ES-I3 (cell line): Measurements from ENCODE around the gene PIF1.
A peak's percentile ranks its signal among the peaks of the same experiment; 100 is the strongest.

Experiments
- H3K36me3 ChIP-seq: 2 replicates; pipeline ENCODE4 v1.6.1; 2013; ENCODE audit warnings: mild to moderate bottlenecking, low read length, control low read depth, moderate library complexity; ENCODE audit not compliant: insufficient read depth
- H3K4me1 ChIP-seq: 2 replicates; pipeline ENCODE4 v1.6.1; 2013; ENCODE audit warnings: mild to moderate bottlenecking, control low read depth, low read length; ENCODE audit not compliant: insufficient read depth
- H3K9ac ChIP-seq: 2 replicates; pipeline ENCODE4 v1.6.1; 2013; ENCODE audit warnings: low read depth, mild to moderate bottlenecking, low read length, moderate library complexity
- H3K9me3 ChIP-seq: 2 replicates; pipeline ENCODE4 v1.6.1; 2013; ENCODE audit warnings: mild to moderate bottlenecking, low read length, moderate library complexity; ENCODE audit not compliant: control insufficient read depth, insufficient read depth

PIF1 gene

DNA sequence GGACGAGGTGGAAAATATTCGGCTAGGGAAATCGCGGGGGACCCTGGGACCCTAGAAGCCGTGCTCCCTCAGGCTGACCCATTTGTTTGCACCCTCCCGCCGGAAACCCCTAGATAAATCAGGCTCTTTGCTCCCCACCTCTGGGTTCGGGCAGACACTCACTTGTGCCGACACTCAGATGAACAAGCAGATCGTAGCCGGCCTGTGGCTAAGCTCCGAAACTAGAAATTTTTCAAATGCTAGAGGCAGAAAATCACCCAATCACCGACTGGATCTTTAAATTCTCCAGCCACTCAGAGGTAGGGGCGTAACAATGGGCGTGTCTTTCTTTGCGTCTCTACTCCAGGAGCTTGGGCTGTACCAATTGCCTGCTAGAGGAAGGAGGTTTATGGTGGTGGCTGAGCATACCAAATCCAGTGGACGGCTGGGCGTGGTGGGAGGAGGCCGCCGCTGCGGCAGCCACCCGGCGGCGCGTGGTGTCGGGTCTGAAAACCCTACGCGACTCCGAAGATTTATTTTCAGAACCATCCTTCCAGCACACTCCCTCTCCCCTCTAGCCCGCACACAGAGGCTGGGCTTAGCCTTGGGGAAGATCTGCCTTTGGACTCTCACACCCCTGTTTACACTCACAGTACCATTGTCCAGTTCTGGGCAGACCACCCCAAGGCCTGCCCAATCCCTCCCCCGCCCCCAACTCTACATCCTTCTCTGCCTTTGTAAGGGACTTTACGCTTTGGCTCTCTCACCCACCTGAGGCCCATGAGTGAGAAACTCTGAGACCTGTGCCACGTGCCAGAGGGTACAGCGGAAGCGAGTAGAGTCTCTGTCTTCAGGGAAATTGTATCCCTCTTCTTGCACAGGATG is at the start of gene PIF1:
PIF1 (minus strand) TSS at position 217 of the 864 bp plus-strand sequence. CDS start 1,312 bp downstream, outside the sequence.
- Histone ChIP-seq H3K9ac (peak within 1 kb of the TSS; percentile 97), H3K9me3 (no peaks in the 10 kb centered on the region), H3K4me1 (peaks cover 7% of the 10 kb centered on the region; the same call in 1 of the 2 replicates), H3K36me3 (peaks cover 12% of the 10 kb centered on the region)

GRCh38 chr15:64870353-64870752 is 44.9 kb upstream of the PIF1 start:
- Histone ChIP-seq H3K9ac (no peak overlapping the region), H3K36me3 (peaks cover 3% of the 10 kb centered on the region; the same call in 1 of the 2 replicates), H3K9me3 (no peaks in the 10 kb centered on the region), H3K4me1 (peaks cover 29% of the 10 kb centered on the region)

- Histone ChIP-seq H3K4me1 (peaks cover 25% of the 10 kb centered on the region), H3K36me3 (peaks cover 5% of the 10 kb centered on the region), H3K9me3 (no peaks in the 10 kb centered on the region), H3K9ac (no peak overlapping the region)
These were observed 44.1 kb upstream of the PIF1 start for GRCh38 chr15:64869501-64869900.

GRCh38 chr15:64865998-64866520 is 40.6 kb upstream of the PIF1 start:
- no peak overlapping the region for H3K9ac ChIP-seq
- H3K36me3 ChIP-seq = peaks cover 9% of the 10 kb centered on the region
- no peaks in the 10 kb centered on the region for H3K9me3 ChIP-seq
- H3K4me1 ChIP-seq = peaks cover 31% of the 10 kb centered on the region

DNA sequence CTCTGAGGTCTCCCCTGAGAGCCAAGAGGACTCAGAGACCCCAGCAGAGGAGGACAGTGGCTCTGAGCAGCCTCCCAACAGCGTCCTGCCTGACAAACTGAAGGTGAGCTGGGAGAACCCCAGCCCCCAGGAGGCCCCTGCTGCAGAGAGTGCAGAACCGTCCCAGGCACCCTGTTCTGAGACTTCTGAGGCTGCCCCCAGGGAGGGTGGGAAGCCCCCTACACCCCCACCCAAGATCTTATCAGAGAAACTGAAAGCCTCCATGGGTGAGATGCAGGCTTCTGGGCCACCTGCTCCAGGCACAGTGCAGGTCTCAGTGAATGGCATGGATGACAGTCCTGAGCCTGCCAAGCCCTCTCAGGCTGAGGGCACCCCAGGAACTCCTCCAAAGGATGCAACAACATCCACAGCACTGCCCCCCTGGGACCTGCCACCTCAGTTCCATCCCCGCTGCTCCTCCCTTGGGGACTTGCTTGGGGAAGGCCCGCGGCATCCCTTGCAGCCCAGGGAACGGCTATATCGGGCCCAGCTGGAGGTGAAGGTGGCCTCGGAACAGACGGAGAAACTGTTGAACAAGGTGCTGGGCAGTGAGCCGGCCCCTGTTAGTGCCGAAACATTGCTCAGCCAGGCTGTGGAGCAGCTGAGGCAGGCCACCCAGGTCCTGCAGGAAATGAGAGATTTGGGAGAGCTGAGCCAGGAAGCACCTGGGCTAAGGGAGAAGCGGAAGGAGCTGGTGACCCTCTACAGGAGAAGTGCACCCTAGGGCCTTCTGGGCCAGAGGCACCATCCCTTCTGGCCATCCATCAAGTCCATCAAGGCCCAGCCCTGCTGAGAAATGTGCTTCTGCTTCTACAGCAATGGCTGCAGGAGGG is 39.9 kb upstream of the PIF1 start:
- no peak overlapping the region for H3K9ac ChIP-seq
- H3K4me1 ChIP-seq = peaks cover 34% of the 10 kb centered on the region
- H3K36me3 ChIP-seq = peaks cover 9% of the 10 kb centered on the region
- no peaks in the 10 kb centered on the region for H3K9me3 ChIP-seq

DNA sequence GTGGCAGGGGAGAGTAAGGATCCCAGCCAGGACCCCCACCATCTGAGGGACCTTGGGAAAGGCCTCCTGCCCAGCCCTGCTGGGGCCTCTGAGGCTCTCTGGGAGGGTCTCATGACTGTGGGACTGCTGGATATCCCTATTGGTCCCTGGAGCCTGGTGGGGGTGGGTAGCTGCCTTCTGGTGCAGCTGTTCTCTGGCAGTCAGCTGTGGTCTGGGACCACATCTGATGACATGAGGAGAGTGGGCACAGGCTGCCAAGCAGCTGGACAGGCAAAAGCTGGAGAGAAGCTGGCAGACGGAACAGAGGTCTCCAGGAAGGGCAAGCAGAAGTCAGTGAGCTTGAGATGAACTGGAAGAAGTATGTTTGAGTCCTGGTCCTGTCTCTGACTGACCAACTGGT is 38.6 kb upstream of the PIF1 start:
- Histone ChIP-seq H3K9me3 (no peaks in the 10 kb centered on the region), H3K36me3 (peaks cover 12% of the 10 kb centered on the region), H3K9ac (no peak overlapping the region), H3K4me1 (peaks cover 34% of the 10 kb centered on the region)

DNA sequence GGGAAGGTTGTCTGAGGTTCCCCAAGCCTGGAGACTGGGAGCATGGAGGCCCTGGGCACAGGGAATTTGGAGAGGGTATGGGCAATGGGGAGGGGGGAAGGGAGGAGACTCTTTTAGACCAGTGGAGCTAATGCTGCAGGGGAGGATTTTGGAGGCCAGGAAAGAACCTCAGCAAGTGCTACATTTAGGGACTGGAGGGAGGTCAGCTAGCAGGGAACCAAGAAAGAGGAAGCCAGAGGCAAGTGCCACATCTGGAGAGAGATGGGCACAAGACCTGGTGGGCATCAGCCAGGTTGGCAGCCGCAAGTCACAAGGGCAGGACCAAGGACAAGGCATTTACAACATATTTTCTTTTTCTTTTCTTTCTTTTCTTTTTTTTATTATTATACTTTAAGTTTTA is 37.0 kb upstream of the PIF1 start:
- H3K9me3 ChIP-seq = no peaks in the 10 kb centered on the region
- H3K4me1 ChIP-seq = peaks cover 38% of the 10 kb centered on the region
- H3K36me3 ChIP-seq = peaks cover 12% of the 10 kb centered on the region
- no peak overlapping the region for H3K9ac ChIP-seq

DNA sequence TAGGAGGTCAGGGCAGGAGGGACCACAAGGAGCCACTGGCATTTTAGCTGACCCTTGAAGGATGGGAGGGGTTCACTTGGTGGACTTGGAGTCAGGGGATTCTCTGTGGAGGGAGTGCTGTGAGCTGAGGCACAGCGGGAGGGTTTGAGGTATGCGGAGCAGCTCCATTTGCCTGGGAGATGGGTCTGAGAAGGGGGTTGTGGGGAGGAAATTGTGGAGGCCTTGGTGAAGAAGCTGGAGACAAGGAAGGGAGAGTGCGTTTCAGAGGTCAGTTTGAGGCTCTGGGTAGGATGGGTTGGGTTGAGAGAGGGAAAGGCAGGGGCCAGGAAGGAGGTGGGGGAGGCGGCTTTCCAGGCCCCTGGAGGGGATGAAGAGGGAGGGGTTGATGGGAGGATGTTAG is 36.5 kb upstream of the PIF1 start:
- H3K9me3 ChIP-seq = no peaks in the 10 kb centered on the region

GRCh38 chr15:64861331-64861730 is 35.9 kb upstream of the PIF1 start:
- Histone ChIP-seq H3K9me3 (no peaks in the 10 kb centered on the region), H3K4me1 (peaks cover 42% of the 10 kb centered on the region; the same call in 1 of the 2 replicates), H3K9ac (no peak overlapping the region), H3K36me3 (peaks cover 10% of the 10 kb centered on the region; the same call in 1 of the 2 replicates)

More for the DNA sequence above, 36.5 kb upstream of the PIF1 start:
- Histone ChIP-seq H3K36me3 (peaks cover 12% of the 10 kb centered on the region), H3K9ac (no peak overlapping the region), H3K4me1 (peaks cover 41% of the 10 kb centered on the region)

- Histone ChIP-seq H3K36me3 (peaks cover 9% of the 10 kb centered on the region), H3K9ac (no peak overlapping the region), H3K9me3 (no peaks in the 10 kb centered on the region), H3K4me1 (peaks cover 34% of the 10 kb centered on the region; the same call in 1 of the 2 replicates)
These were observed 33.8 kb upstream of the PIF1 start for GRCh38 chr15:64859226-64859625.

GRCh38 chr15:64858021-64858575 is 32.7 kb upstream of the PIF1 start:
- Histone ChIP-seq H3K9ac (no peak overlapping the region), H3K4me1 (peaks cover 34% of the 10 kb centered on the region; the same call in 1 of the 2 replicates), H3K36me3 (peaks cover 13% of the 10 kb centered on the region), H3K9me3 (no peaks in the 10 kb centered on the region)

DNA sequence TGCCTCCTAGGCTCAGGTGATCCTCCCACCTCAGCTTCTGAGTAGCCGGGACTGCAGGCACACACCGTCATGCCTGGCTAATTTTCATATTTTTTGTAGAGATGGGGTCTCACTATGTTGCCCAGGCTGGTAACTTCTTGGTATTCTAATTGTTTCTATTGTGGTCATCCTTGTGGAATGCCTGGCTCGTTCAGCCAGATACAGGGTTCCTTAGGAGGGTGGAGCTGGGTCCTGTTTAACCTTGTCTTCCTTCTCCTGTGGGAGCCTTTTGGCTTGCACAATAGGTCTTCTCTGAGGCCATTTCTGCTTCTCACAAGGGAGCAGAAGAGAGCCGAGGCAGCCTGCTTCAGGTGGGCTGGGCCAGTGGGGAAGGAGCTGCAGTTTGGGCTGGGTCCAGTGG is 32.0 kb upstream of the PIF1 start:
- peaks cover 33% of the 10 kb centered on the region; the same call in 1 of the 2 replicates for H3K4me1 ChIP-seq
- peaks cover 13% of the 10 kb centered on the region for H3K36me3 ChIP-seq
- no peak overlapping the region for H3K9ac ChIP-seq
- no peaks in the 10 kb centered on the region for H3K9me3 ChIP-seq

DNA sequence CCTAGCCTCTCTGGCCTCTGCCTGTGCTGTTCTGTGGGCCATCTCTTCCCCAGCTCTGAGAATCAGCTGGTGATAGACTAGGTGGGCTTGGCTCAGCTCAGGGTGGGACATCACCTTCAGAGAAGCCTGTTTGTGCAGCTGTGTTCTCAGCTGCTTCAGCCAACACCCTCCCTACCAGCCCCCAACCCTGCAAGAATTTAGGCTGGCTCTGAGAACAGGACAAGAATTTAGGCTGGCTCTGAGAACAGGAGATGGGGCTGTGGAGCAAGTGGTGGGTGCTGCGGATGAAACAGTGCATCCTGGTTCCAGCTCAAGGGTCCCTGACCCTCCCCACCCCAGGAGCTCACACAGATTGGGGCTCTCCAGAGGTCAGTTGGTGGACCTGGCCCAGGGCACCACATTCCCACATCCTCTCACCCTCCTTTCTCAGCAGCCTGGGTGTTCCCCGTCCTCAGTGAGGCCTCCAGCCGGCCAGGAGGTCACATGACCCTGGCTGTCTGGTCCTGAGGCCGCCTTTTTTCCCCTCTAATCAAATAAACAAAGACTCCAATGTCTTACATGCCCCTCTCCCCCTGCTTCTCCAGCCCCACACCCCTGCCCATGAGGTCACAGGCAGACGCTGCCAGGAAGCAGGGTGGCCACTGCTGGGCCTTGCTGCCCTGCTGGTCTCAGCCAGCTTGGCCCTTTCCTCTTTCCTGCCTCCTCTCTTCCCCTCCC is 31.1 kb upstream of the PIF1 start:
- H3K4me1 ChIP-seq = peaks cover 29% of the 10 kb centered on the region
- peaks cover 10% of the 10 kb centered on the region for H3K36me3 ChIP-seq
- no peaks in the 10 kb centered on the region for H3K9me3 ChIP-seq
- H3K9ac ChIP-seq = no peak overlapping the region
